GM21619 (cell line): Measurements from ENCODE around the gene AMIGO1.
A peak's percentile ranks its signal among the peaks of the same experiment; 100 is the strongest.

Source experiments
- ATAC-seq: cut with Tn5 transposase; IDR thresholded peaks from one replicate; pipeline ENCODE4 v1.9.1; 2021; ENCODE audit not compliant: unreplicated experiment

Gene AMIGO1

GRCh38 chr1:109504974-109505373 is 4.6 kb downstream of the AMIGO1 start:
- no peak for ATAC-seq

DNA sequence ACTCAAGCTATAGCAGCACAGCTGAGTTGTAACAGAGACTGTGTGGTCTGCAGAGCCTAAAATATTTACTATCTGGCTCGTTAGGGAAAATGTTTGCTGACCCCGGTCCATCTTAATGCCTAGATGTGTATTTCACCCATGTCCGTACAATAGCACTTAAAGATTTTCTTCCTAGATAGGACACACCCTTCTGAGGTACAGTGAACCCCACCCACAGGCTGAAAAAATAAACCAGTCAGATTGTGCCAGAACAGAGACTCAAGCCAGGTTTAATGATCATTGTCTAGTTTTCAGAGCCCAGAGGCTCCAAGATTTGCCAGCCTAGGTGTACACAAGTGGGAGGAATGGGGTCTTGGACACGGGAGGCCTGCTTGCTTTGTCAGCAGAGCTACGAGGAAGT is 5.6 kb downstream of the AMIGO1 start:
- ATAC-seq: no peak

DNA sequence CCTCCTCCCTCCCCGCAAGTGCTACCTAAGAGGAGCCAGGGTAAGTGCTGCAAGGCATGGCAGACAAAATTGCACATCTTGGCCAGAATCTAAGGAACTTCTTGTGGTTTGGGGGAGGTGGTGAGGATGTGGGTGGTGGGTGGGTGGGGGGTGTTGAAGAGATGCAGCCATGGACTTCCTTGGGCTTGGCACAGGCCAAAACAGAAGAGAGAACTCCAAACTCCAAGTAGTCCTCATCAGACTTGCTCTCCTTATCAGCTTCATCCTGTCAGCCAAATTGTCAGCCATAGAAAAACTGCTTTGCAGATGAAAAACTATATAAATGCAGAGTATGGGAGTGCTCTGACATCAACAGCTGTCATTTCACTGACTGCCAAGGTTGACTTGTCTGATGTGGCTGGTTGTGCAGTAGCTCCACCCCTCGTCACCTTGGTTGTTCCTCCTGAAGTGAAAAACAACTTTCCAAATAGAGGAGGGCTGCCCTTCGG is 7.1 kb downstream of the AMIGO1 start:
- ATAC-seq: no peak

GRCh38 chr1:109501644-109502363 is 7.7 kb downstream of the AMIGO1 start:
- no peak for ATAC-seq

DNA sequence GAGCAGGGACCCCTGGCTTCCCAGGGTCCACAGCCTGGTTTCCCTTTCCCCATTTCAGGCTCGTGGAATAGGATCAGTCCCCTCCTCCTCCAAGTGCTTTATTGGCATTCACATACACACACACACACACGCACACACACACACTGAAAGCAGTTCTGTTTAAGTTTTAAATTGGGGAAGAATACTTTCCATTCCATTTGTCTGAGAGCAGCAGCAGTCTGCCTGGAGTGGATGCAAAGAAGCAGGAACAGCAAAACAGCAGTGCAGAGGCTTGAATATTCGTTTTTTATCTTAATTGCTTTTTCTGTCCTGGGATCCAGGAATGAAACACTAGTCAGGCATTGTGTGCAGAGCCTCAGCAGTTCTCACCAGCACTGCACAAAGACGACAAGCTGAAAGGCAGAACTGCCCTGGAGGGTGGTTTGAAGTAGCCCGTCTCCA is 8.6 kb downstream of the AMIGO1 start:
- no peak for ATAC-seq

DNA sequence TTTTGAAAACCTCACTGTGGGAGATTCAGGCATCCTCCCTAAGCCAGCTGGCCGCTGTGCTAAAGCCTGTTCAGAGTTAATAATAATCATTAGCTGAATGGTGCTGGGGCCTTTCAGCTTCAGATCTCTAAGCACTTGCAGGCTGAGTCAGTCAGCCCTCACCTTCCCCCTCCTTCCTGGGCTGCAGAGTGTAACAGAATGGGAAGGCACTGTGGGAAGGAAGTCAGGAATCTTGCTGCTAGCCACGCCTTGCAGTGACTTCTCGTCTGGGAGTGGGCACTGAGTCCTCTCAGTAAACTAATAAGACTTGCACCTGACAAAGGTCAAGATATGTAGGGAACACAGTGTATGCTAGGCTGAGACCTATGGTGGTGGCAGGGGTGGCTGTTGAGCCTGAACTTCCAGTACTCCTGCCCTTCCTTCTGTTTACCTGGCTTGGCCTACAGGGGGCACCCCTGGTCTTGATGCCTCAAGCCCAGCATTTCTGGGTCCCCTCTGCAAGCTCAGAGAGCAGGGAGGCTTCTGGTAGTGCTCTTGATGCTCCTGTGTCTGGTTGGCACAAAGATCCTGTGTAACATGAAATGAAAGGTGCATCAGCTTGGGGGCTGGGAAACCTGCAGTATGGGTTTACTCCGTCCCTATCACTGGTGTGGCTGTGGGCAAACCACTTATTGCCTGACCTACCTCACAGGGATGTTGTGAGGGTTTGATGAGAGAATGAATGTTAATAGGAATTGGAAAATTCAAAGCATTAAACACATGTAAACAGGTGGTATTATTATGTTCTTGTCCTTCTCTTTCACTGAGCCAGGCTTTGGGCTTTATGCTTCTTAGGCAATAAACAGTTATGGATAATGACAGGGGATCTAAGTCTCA is 9.6 kb downstream of the AMIGO1 start:
- ATAC-seq: no peak

DNA sequence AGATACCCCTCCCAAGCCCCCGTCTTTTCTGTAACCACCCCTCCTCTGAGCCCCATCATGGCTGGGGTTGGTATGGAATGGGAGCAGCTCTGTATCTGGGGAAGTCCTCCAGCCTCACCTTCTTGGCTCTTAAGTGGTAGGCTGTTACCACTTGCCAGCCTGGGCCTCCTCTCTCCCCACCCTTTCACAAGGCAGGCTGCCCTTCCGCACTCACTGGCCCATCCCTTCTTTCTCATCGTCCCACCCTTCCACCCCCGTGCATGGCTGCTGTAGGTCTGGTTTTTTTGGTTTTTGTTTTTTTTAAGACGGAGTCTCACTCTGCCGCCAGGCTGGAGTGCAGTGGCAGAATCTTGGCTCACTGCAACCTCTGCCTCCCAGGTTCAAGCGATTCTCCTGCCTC is 10.4 kb downstream of the AMIGO1 start:
- no peak for ATAC-seq

- no peak for ATAC-seq
Measured at GRCh38 chr1:109498161-109498801, 11.2 kb downstream of the AMIGO1 start.

DNA sequence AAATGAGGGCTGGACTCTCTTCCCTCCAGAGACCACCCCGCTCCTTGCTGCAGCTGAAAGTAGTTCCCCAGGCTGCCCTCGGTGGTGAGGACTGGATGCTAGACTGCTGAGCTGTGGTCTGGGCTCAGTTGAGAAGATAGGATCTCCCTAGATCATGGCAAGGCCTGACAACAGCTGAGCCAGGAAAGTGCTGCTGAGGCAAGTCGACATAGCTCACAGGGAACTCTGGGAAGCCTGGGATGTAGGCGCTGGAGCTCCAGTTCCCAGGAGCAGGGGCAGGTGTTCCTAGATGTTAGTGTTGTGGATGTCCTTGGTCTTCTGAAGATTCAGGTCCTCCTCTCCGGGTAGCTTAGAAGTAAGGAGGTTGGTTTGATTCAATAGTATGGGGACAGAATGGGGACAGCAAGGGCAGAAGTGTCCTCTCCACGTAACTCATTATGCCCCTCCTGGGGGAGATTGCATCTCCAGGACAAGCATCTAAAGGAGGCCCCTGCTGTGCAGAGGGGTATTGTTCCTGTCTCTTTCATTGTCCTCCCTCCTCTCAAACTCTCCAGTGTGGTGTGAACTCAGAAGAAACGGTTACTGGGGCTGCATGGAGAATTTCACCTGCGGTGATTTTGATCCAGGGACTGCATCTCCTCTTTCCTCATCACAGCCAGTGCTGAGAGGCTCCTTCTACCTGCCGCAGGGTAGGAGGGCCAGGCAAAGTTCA is 11.9 kb downstream of the AMIGO1 start:
- ATAC-seq: no peak

GRCh38 chr1:109495738-109496137 is 13.8 kb downstream of the AMIGO1 start:
- no peak for ATAC-seq

DNA sequence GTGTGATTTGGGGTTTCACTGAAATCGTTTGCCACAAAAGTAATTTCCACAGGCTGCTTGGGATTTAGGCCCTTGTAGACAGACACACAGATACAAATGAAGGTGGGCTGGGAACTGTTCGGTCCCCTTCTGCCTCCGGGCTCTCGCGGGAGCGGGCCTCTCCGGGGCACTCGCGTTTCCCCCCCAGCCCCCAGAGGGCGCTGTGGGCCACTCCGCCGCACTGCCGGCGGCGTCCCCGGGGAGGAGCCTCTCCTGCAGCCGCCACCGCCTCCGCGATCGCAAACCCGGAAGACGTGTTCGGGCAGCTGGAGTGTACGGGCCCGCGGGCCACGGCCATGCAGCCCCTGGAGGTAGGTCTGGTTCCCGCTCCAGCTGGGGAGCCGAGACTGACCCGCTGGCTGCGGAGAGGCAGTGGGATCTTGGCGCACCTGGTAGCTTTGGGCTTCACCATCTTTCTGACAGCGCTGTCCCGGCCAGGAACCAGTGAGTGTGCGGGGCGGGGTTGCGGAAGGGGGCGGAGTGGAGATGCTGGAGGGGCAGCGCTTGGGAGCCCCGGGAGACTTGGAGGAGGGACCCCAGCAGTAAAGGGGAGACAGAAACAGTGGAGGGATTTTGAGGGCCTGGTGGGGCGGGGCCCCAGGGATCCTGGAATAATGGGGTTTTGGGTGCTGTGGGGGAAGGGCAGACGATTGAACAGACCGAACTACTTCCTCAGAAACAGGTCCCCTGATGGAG is 15.6 kb downstream of the AMIGO1 start, which contains the start of gene CYB561D1:
Gene CYB561D1, plus strand, starts transcription at position 290 of the 735 bp plus-strand sequence. Its CDS starts 46 bp downstream, at position 336.
- peak; percentile 88 for ATAC-seq

DNA sequence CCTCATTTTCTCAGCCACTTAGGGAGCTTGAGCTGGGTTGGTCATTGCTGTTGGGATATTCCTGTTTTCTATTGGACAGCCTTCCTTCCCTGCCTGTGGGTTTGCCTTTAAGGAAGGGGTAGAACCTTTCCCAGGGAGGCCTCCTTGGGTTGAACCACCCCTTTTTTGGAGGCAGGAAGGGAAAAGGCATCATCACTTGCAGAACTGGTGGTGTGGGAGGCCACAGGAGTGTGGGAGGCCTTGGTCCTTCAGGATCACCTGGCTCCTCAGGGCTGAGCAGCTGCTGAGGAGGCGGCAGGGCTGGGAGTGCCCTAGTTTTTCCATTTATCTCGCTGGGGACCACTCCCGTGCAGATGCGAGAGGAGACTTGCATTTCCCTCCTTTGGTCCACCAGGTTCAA is 16.3 kb downstream of the AMIGO1 start:
- ATAC-seq: no peak

- ATAC-seq: no peak
Measured at GRCh38 chr1:109492779-109493178, 16.7 kb downstream of the AMIGO1 start.

DNA sequence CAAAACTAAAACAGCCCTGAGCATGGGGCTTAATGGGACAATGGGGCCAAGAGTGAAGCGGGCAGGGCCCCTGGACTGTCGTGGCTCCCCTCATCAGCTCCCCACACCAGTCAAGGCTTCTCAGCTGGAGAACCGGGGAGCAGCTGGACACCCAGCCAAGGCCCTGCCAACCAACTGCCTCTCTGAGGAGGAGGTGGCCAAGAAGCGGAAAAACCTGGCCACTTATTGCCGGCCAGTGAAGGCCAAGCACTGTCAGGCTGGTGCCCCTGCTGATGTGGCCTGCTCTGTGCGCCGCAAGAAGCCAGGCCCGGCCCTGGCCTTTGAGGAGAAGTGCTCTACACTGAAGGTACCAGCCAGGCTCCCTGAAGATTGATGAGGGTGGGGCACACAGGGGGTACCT is 18.2 kb downstream of the AMIGO1 start:
- ATAC-seq: no peak

- no peak for ATAC-seq
Measured at GRCh38 chr1:109490934-109491302, 18.6 kb downstream of the AMIGO1 start.

DNA sequence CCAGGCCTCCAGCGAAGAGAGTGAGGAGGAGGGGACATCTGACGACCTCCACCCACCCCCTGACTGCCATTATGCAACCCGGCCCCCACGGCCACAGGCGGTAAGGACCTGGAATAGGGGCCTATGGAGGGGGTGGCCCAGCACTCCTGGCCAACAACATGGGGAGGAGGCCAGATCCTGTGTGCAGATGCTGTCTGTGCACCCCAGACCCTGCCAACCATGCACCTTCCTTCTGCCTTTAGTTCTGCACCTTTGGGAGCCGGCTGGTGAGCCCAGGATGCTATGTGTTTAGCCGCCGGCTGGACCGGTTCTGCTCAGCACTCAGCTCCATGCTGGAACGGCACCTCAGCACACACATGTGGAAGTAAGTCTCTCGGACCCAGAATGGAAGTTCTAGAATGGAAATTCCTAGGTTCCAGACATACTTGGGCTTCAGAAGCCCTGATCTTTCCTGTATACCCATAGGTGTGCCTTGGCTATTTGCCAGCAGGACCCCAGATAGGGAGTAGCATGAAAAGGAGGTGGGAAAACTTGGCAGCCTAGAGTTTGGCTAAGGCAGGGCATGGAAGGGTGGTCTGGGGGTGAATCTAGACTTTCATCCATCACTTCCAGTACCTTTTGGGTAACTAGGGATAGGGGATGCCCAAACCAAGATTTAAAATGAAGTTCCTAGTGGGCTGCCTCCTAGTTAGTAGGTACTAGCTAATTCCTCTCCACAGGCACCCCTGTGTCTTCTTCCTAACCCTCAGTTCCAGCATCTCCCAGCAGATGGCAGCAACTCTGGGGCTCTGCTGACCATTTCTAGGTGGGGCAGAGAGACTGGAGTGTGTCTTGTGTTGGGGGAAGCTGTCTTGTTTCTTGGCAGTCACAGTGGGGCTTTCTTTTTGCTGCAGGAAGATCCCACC is 19.2 kb downstream of the AMIGO1 start:
- ATAC-seq: no peak

DNA sequence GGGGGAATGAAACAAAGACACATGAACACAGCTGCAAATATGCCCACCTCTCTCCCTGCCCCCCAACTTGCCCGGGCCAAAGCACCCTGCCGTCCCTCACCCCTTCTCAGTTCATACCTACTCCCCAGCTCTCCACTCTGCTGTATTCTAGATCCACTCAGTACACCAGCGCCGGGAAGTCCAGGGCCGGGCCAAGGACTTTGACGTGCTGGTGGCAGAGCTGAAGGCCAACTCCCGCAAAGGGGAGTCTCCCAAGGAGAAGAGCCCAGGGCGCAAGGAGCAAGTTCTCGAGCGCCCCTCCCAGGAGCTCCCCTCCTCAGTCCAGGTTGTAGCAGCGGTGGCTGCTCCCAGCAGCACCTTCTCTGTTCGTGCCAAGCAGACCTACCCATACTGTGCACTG is 20.8 kb downstream of the AMIGO1 start:
- ATAC-seq: no peak

GRCh38 chr1:109488201-109488600 is 21.3 kb downstream of the AMIGO1 start:
- ATAC-seq: no peak

GRCh38 chr1:109487261-109487660 is 22.3 kb downstream of the AMIGO1 start:
- no peak for ATAC-seq
